ENCODE measurements around the gene ARHGAP42. TPM values are rescaled to one million over a fixed set of nuclear protein-coding genes. Genes with fewer than 3 reads are reported as not detected.

ARHGAP42 gene
- total and polyA plus RNA-seq, 8 donors = 0.76 to 4.9 (median 1.8) TPM

GRCh38 chr11:100793525-100793924 is 106.4 kb downstream of the ARHGAP42 start:
- no peak for FAIRE-seq
- 86 to 94% methylated on average over 2 of the region's 2 CpGs for WGBS, 2 donors
- intact Hi-C loops (cut with DNase I) = no loop called here

GRCh38 chr11:100794446-100794845 is 107.4 kb downstream of the ARHGAP42 start:
- no peak for DNase-seq
- no peaks in the 10 kb centered on the region for H3K27me3 ChIP-seq
- FAIRE-seq = no peak
- no peak for ATAC-seq
- WGBS, 2 donors = 76 to 90% methylated on average over 2 of the region's 2 CpGs
- no peak for TF ChIP-seq CTCF (IDR thresholded peaks at IDR 0.05)
- no peak overlapping the region for H3K27ac ChIP-seq
- no peaks in the 10 kb centered on the region for H3K4me1 ChIP-seq
- H3K9me3 ChIP-seq = no peaks in the 10 kb centered on the region
- H3K36me3 ChIP-seq = no peaks in the 10 kb centered on the region
- intact Hi-C loops (cut with DNase I) = no loop called here
- H3K4me3 ChIP-seq = no peak overlapping the region

More at GRCh38 chr11:100793525-100793924, 106.4 kb downstream of the ARHGAP42 start:
- Histone ChIP-seq H3K36me3 (no peaks in the 10 kb centered on the region), H3K27me3 (no peaks in the 10 kb centered on the region), H3K4me1 (no peaks in the 10 kb centered on the region), H3K9me3 (no peaks in the 10 kb centered on the region), H3K27ac (no peak overlapping the region), H3K4me3 (no peak overlapping the region)
- ATAC-seq (no peak), DNase-seq (no peak)
- TF ChIP-seq CTCF (IDR thresholded peaks at IDR 0.05) = no peak

- Histone ChIP-seq H3K4me1 (no peaks in the 10 kb centered on the region), H3K27ac (no peak overlapping the region), H3K36me3 (no peaks in the 10 kb centered on the region), H3K27me3 (no peaks in the 10 kb centered on the region), H3K9me3 (no peaks in the 10 kb centered on the region), H3K4me3 (no peak overlapping the region)
- no peak for ATAC-seq
- intact Hi-C loops (cut with DNase I) = no loop called here
- no peak for FAIRE-seq
- no peak for DNase-seq
- TF ChIP-seq CTCF (IDR thresholded peaks at IDR 0.05) = no peak
- 71 to 85% methylated on average over 3 of the region's 3 CpGs for WGBS, 2 donors
Observed at GRCh38 chr11:100799445-100799844, 112.4 kb downstream of the ARHGAP42 start.

- Histone ChIP-seq H3K4me3 (no peak overlapping the region), H3K9me3 (no peaks in the 10 kb centered on the region), H3K27ac (no peak overlapping the region), H3K36me3 (no peaks in the 10 kb centered on the region), H3K4me1 (no peaks in the 10 kb centered on the region), H3K27me3 (no peaks in the 10 kb centered on the region)
- 70 to 75% methylated on average over 2 of the region's 2 CpGs for WGBS, 2 donors
- no peak for TF ChIP-seq CTCF (IDR thresholded peaks at IDR 0.05)
- intact Hi-C loops (cut with DNase I) = no loop called here
- FAIRE-seq (no peak), DNase-seq (no peak), ATAC-seq (peak in 1 of 4 donors; percentile 22)
Observed at GRCh38 chr11:100800202-100800601, 113.1 kb downstream of the ARHGAP42 start.

GRCh38 chr11:100801225-100801999 is 114.3 kb downstream of the ARHGAP42 start:
- Histone ChIP-seq H3K9me3 (no peaks in the 10 kb centered on the region), H3K4me1 (no peaks in the 10 kb centered on the region), H3K27ac (no peak overlapping the region), H3K27me3 (no peaks in the 10 kb centered on the region), H3K36me3 (no peaks in the 10 kb centered on the region), H3K4me3 (no peak overlapping the region)
- 74 to 78% methylated on average over 3 of the region's 3 CpGs for WGBS, 2 donors
- ATAC-seq (no peak), DNase-seq (no peak), FAIRE-seq (no peak)
- intact Hi-C loops (cut with DNase I) = no loop called here
- TF ChIP-seq CTCF (IDR thresholded peaks at IDR 0.05) = no peak
